H1 (cell line): ENCODE measurements around the gene KANSL1. TPM values are rescaled to one million over a fixed set of nuclear protein-coding genes. Genes with fewer than 3 reads are reported as not detected.

ENCODE experiments used
- CTCF ChIA-PET: fragments of 300-600 bp; sonication (Branson Sonifier 250); formaldehyde crosslinking; loops from one replicate; lab custom pipeline; 2021; ENCODE audit not compliant: partially characterized antibody; lab: Charles Lee
- POLR2A ChIA-PET: fragments of 300-600 bp; sonication (Branson Sonifier 250); formaldehyde crosslinking; loops from one replicate; lab custom pipeline; 2021; ENCODE audit warnings: inconsistent platforms; ENCODE audit not compliant: partially characterized antibody; lab: Charles Lee
- DNase-seq, 2 experiments: peaks; one replicate each; pipeline versions ENCODE4 v3.0.0 to v3.0.0-alpha.2; 2010 to 2022; ENCODE audit warnings: low spot score in 2 of 2, low read depth in 1 of 2, mixed read lengths in 1 of 2
- FAIRE-seq: peaks from 2 replicates; lab custom pipeline; 2011; peaks lifted over from hg19 to GRCh38; lab: Jason Lieb, UNC
- H2AFZ ChIP-seq: 2 replicates; pipeline ENCODE4 v1.8.1; 2012; ENCODE audit warnings: low read length, inconsistent platforms
- H2AK5ac ChIP-seq: 2 replicates; pipeline ENCODE4 v1.6.1; 2013; ENCODE audit warnings: low read depth, low read length
- H2BK120ac ChIP-seq: replicated peaks from 2 replicates; pipeline ENCODE3; 2013; ENCODE audit warnings: low read depth, low read length, inconsistent platforms
- H2BK12ac ChIP-seq: 2 replicates; pipeline ENCODE4 v1.6.1; 2013; ENCODE audit warnings: low read depth, low read length
- H2BK15ac ChIP-seq: 2 replicates; pipeline ENCODE4 v1.6.1; 2013; ENCODE audit warnings: low read length
- H2BK20ac ChIP-seq: 2 replicates; pipeline ENCODE4 v1.6.1; 2013; ENCODE audit warnings: low read length
- H2BK5ac ChIP-seq: 2 replicates; pipeline ENCODE4 v1.6.1; 2013; ENCODE audit warnings: low read depth, low read length
- H3K14ac ChIP-seq: 2 replicates; pipeline ENCODE4 v1.6.1; 2013; ENCODE audit warnings: inconsistent platforms; ENCODE audit not compliant: insufficient read length
- H3K18ac ChIP-seq: 2 replicates; pipeline ENCODE4 v1.6.1; 2013; ENCODE audit warnings: low read length; ENCODE audit errors: extremely low read depth
- H3K23ac ChIP-seq: 2 replicates; pipeline ENCODE4 v1.6.1; 2013; ENCODE audit warnings: inconsistent platforms; ENCODE audit not compliant: insufficient read length
- H3K23me2 ChIP-seq: 2 replicates; pipeline ENCODE4 v1.6.1; 2013; ENCODE audit warnings: low read depth, low read length
- H3K27ac ChIP-seq: 2 replicates; pipeline ENCODE4 v1.6.1; 2011; ENCODE audit warnings: low read depth, low read length, inconsistent platforms
- H3K27me3 ChIP-seq, 4 experiments: replicated peaks in 1 of 4; 1 replicate in 1 of 4; 2 replicates in 3 of 4; pipeline versions ENCODE4 v1.6.1 to v1.8.1; 2011 to 2013; ENCODE audit warnings: low read length in 3 of 4, mild to moderate bottlenecking in 3 of 4, inconsistent platforms in 2 of 4, mixed read lengths in 2 of 4, moderate library complexity in 1 of 4; ENCODE audit not compliant: control insufficient read depth in 3 of 4, insufficient read depth in 3 of 4; ENCODE audit errors: extremely low read depth in 1 of 4
- H3K36me3 ChIP-seq, 4 experiments: 2 replicates each; pipeline versions ENCODE4 v1.6.1 to v1.8.1; 2011 to 2013; ENCODE audit warnings: mild to moderate bottlenecking in 4 of 4, low read length in 3 of 4, moderate library complexity in 2 of 4, control low read depth in 1 of 4, inconsistent platforms in 1 of 4; ENCODE audit not compliant: insufficient read depth in 4 of 4, control insufficient read depth in 2 of 4
- H3K4ac ChIP-seq: replicated peaks from 2 replicates; pipeline ENCODE3; 2013; ENCODE audit warnings: low read length, low read depth, mixed read lengths, inconsistent platforms; ENCODE audit not compliant: insufficient read length
- H3K4me1 ChIP-seq, 4 experiments: replicated peaks in 1 of 4; 1 replicate in 1 of 4; 2 replicates in 3 of 4; pipeline versions ENCODE4 v1.6.1 to v1.8.1; 2011 to 2013; ENCODE audit warnings: low read length in 3 of 4, inconsistent platforms in 2 of 4, mixed read lengths in 1 of 4; ENCODE audit not compliant: insufficient read depth in 4 of 4, control insufficient read depth in 3 of 4
- H3K4me2 ChIP-seq, 2 experiments: 2 replicates each; pipeline versions ENCODE4 v1.6.1 to v1.8.1; 2011 to 2013; ENCODE audit warnings: low read depth in 2 of 2, low read length in 2 of 2, control low read depth in 1 of 2, inconsistent platforms in 1 of 2, mild to moderate bottlenecking in 1 of 2; ENCODE audit not compliant: insufficient read depth in 1 of 2
- H3K4me3 ChIP-seq, 4 experiments: fragments of 200-600, 300-600 bp in 1 of 4; sonication (generic), shearing (Covaris generic), sonication (Bioruptor Twin) in 1 of 4; 2 replicates each; pipeline versions ENCODE4 v1.5.1 to v1.8.1; 2011 to 2016; ENCODE audit warnings: low read length in 4 of 4, low read depth in 3 of 4, control low read depth in 2 of 4, inconsistent platforms in 2 of 4, mild to moderate bottlenecking in 2 of 4, mixed read lengths in 1 of 4, moderate library complexity in 1 of 4; ENCODE audit not compliant: insufficient read depth in 2 of 4; ENCODE audit errors: extremely low read depth in 1 of 4
- H3K56ac ChIP-seq: replicated peaks from 2 replicates; pipeline ENCODE3; 2013; ENCODE audit warnings: low read depth, mild to moderate bottlenecking, mixed read lengths, low read length, inconsistent platforms; ENCODE audit not compliant: insufficient read length
- H3K79me1 ChIP-seq: 2 replicates; pipeline ENCODE4 v1.6.1; 2013; ENCODE audit warnings: low read depth, low read length, control low read depth
- H3K79me2 ChIP-seq, 2 experiments: 2 replicates each; pipeline versions ENCODE4 v1.6.1 to v1.8.1; 2012 to 2013; ENCODE audit warnings: low read length in 2 of 2, mild to moderate bottlenecking in 2 of 2, inconsistent platforms in 1 of 2; ENCODE audit not compliant: insufficient read depth in 2 of 2, control insufficient read depth in 1 of 2
- H3K9ac ChIP-seq, 4 experiments: replicated peaks in 1 of 4; 1 replicate in 1 of 4; 2 replicates in 3 of 4; pipeline versions ENCODE4 v1.6.1 to v1.8.1; 2011 to 2013; ENCODE audit warnings: low read depth in 3 of 4, low read length in 3 of 4, control low read depth in 2 of 4, mild to moderate bottlenecking in 2 of 4, moderate library complexity in 2 of 4, inconsistent platforms in 1 of 4; ENCODE audit errors: extremely low read depth in 1 of 4
- H3K9me3 ChIP-seq, 2 experiments: 2 replicates each; pipeline versions ENCODE4 v1.6.1 to v1.8.1; 2012 to 2013; ENCODE audit warnings: mild to moderate bottlenecking in 2 of 2, moderate library complexity in 2 of 2, control low read depth in 1 of 2, inconsistent platforms in 1 of 2, low read depth in 1 of 2, low read length in 1 of 2, mixed read lengths in 1 of 2; ENCODE audit not compliant: insufficient read depth in 2 of 2
- H4K20me1 ChIP-seq, 2 experiments: replicated peaks in 1 of 2; 2 replicates each; pipeline versions ENCODE3 to v1.8.1; 2011 to 2013; ENCODE audit warnings: inconsistent platforms in 2 of 2, low read length in 2 of 2, mild to moderate bottlenecking in 1 of 2; ENCODE audit not compliant: insufficient read depth in 2 of 2, control insufficient read depth in 1 of 2
- H4K5ac ChIP-seq: 2 replicates; pipeline ENCODE4 v1.6.1; 2013; ENCODE audit warnings: low read length, low read depth, mixed read lengths, inconsistent platforms; ENCODE audit not compliant: insufficient read length
- H4K8ac ChIP-seq: 2 replicates; pipeline ENCODE4 v1.8.0; 2013; ENCODE audit warnings: mild to moderate bottlenecking, moderate library complexity, low read length, inconsistent platforms; ENCODE audit not compliant: insufficient read depth; ENCODE audit errors: extremely low read depth
- H4K91ac ChIP-seq: replicated peaks from 2 replicates; pipeline ENCODE3; 2013; ENCODE audit warnings: low read length, mixed read lengths, inconsistent platforms; ENCODE audit not compliant: insufficient read length
- CBX8 ChIP-seq: fragments of 300-800, 300-1000 bp; sonication (generic); IDR thresholded peaks from 2 replicates; pipeline ENCODE4 v1.7.1; 2016; ENCODE audit warnings: low read depth, low read length, borderline replicate concordance
- CREB1 ChIP-seq: IDR thresholded peaks from 2 replicates; pipeline ENCODE4 v1.6.1; 2012; ENCODE audit warnings: inconsistent platforms
- KDM1A ChIP-seq: fragments of 200-600, 300-600 bp; sonication (generic); IDR thresholded peaks from 2 replicates; pipeline ENCODE4 v1.7.1; 2016; ENCODE audit warnings: mild to moderate bottlenecking, low read length, borderline replicate concordance
- NANOG ChIP-seq: IDR thresholded peaks from 2 replicates; pipeline ENCODE4 v1.6.1; 2011; ENCODE audit warnings: low read length, low read depth, mild to moderate bottlenecking, inconsistent platforms; ENCODE audit not compliant: insufficient read depth, poor library complexity, severe bottlenecking
- RBBP5 ChIP-seq: IDR thresholded peaks from 2 replicates; pipeline ENCODE4 v1.7.1; 2012; ENCODE audit warnings: low read depth, mild to moderate bottlenecking, inconsistent platforms, low read length, moderate library complexity, borderline replicate concordance
- SIN3A ChIP-seq, 2 experiments: IDR thresholded peaks in 1 of 2; conservative IDR thresholded peaks in 1 of 2; 2 replicates each; pipeline ENCODE4 v1.6.1; 2011 to 2012; ENCODE audit warnings: low read length in 2 of 2, improper control_type of control experiment in 1 of 2, low read depth in 1 of 2, mild to moderate bottlenecking in 1 of 2
- TEAD4 ChIP-seq: IDR thresholded peaks from 2 replicates; pipeline ENCODE4 v1.6.1; 2012; ENCODE audit warnings: low read depth, low read length, inconsistent platforms, mixed read lengths
- WGBS, 2 experiments: shearing (Covaris generic) in 1 of 2; methylation state at CpG; one replicate each; pipeline versions ENCODE4 v1.1.6 to v1.1.7; 2013 to 2015; ENCODE audit warnings: low lambda C conversion rate in 2 of 2, mixed read lengths in 2 of 2, inconsistent platforms in 1 of 2, low coverage in 1 of 2, missing lambda C conversion rate in 1 of 2; ENCODE audit not compliant: insufficient replicate concordance in 2 of 2, insufficient coverage in 1 of 2, insufficient read length in 1 of 2; ENCODE audit errors: extremely low coverage in 1 of 2, missing lambda C conversion rate in 1 of 2; 5-methylcytosine and 5-hydroxymethylcytosine counted together
- polyA plus RNA-seq, 7 experiments: library from polyadenylated mRNA; depleted of rRNA in 3 of 7; stranded (reverse) in 5 of 7; unstranded in 2 of 7; fragments of >200 nt in 5 of 7; fragments of 200-250 nt in 2 of 7; gene quantifications; 1 replicate in 5 of 7; 2 replicates in 1 of 7; 4 replicates in 1 of 7; pipeline versions ENCODE4 v1.2.1 to v1.2.3, GENCODE V29; 2011 to 2013; ENCODE audit warnings: missing spikeins in 2 of 7, mixed read lengths in 2 of 7
- total RNA-seq: library from RNA; stranded (reverse); fragmentation: NEBNext Ultra II Directional; extraction: Animal tissue kit (Norgen Biotek cat#: 25700); gene quantifications from 2 replicates; pipeline ENCODE4 v1.2.1, GENCODE V29; 2021
- TF ChIP-seq, protein P1 (sequence below): IDR thresholded peaks from 2 replicates; pipeline ENCODE4 v1.6.1; 2011; ENCODE audit warnings: low read length, improper control_type of control experiment

KANSL1 gene
- total and polyA plus RNA-seq, 2 of the 8 experiments (the other 6 are each of a cell fraction or from before 2014, with no cell fraction given): 34.0 to 128 TPM

DNA sequence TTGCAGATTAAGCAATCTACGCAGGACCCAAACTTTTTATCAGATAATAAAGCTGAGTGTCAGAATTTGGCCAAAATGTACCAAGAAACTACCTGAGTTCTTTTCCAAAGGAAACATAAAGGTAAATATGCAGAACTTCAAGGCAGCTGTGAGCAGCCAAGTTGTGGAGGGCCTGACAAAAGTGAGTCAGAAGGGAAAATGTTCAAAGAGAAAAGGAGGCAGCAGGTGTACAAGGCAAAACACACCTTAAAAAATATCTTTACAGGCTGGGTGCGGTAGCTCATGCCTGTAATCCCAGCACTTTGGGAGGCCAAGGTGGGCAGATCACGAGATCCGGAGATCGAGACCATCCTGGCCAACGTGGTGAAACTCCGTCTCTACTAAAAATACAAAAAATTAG, 7.0 kb upstream of the KANSL1 start:
- Histone ChIP-seq H4K5ac (no peak overlapping the region), H3K18ac (no peak overlapping the region), H3K4me3 (no peak overlapping the region), H3K56ac (no peak overlapping the region), H3K9me3 (peaks cover 6 to 14% of the 10 kb centered on the region in 2 experiments), H2BK5ac (no peak overlapping the region), H2AFZ (no peak overlapping the region), H4K91ac (no peak overlapping the region), H3K27me3 (no peaks in the 10 kb centered on the region), H2BK12ac (no peak overlapping the region), H3K79me1 (peaks cover 22% of the 10 kb centered on the region), H3K79me2 (peaks cover 5 to 100% of the 10 kb centered on the region in 2 experiments; a peak in 3 of 4 replicates), H3K4me2 (no peak overlapping the region), H3K14ac (no peak overlapping the region), H4K8ac (no peak overlapping the region), H2AK5ac (no peak overlapping the region), H2BK120ac (no peak overlapping the region), H3K36me3 (peaks cover 0 to 9% (median 3%) of the 10 kb centered on the region in 4 experiments; a peak in 3 of 8 replicates), H3K4me1 (no peaks in the 10 kb centered on the region; a peak in 2 of 7 replicates), H3K27ac (no peak overlapping the region), H3K23me2 (no peaks in the 10 kb centered on the region), H4K20me1 (peaks cover 8 to 11% of the 10 kb centered on the region in 2 experiments), H3K4ac (no peak overlapping the region), H2BK15ac (no peak overlapping the region), H2BK20ac (no peak overlapping the region), H3K9ac (no peak overlapping the region), H3K23ac (no peak overlapping the region)
- FAIRE-seq (no peak), DNase-seq (no peak)
- ChIA-PET POLR2A (interaction anchor here (0.9 to 1.7 kb wide), 3 partner anchors 10 to 13 kb away, joined by 5 to 7 read pairs (median 6); no protein-coding TSS in a partner anchor), CTCF (interaction anchor here (0.6 to 7.0 kb wide), 4 partner anchors 13 to 1636 kb away, joined by 3 to 84 read pairs (median 14); no protein-coding TSS in a partner anchor)
- 83% methylated on average over 7 of the region's 7 CpGs; no CpG with 5 or more reads in 1 of the 2 experiments for WGBS, 2 experiments
- TF ChIP-seq RBBP5: no peak
- no peak for TF ChIP-seq CBX8
- TF ChIP-seq, protein P1, sequence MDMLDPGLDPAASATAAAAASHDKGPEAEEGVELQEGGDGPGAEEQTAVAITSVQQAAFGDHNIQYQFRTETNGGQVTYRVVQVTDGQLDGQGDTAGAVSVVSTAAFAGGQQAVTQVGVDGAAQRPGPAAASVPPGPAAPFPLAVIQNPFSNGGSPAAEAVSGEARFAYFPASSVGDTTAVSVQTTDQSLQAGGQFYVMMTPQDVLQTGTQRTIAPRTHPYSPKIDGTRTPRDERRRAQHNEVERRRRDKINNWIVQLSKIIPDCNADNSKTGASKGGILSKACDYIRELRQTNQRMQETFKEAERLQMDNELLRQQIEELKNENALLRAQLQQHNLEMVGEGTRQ: no peak
- TF ChIP-seq NANOG: no peak
- no peak for TF ChIP-seq CREB1
- no peak for TF ChIP-seq TEAD4
- TF ChIP-seq KDM1A: no peak
- TF ChIP-seq SIN3A (conservative IDR thresholded peaks at IDR 0.05 in 1 of 2, IDR thresholded peaks at IDR 0.05 in 1 of 2; ENCODE audit: low read depth in 1 of 2, low read length in 2 of 2): no peak
